Right lobe of liver (tissue), 6 donors: ENCODE measurements around the gene RBM44. TPM values are rescaled to one million over a fixed set of nuclear protein-coding genes. Genes with fewer than 3 reads are reported as not detected.

ENCODE experiments used
- ATAC-seq, 4 donors: fragments of 200-7000 bp; cut with Tn5 transposase; one replicate each; pipeline ENCODE4 v1.9.1; 2020; ENCODE audit warnings: mild to moderate bottlenecking in 4 of 4, moderate library complexity in 4 of 4
- DNase-seq, 3 donors: peaks; one replicate each; pipeline ENCODE4 v3.0.0-alpha.2; 2020
- H3K27ac ChIP-seq, 3 donors: fragments of 200-600 bp; one replicate each; pipeline ENCODE4 v1.8.0; 2022
- H3K27me3 ChIP-seq, 2 donors: fragments of 200-600 bp; one replicate each; pipeline ENCODE4 v1.8.0; 2022
- H3K36me3 ChIP-seq, 4 donors: fragments of 200-600 bp; sonication (generic) in 1 of 4; one replicate each; pipeline versions ENCODE4 v1.5.1 to v1.8.0; 2017 to 2022; ENCODE audit warnings: control low read depth in 1 of 4
- H3K4me1 ChIP-seq, 4 donors: fragments of 200-600 bp; sonication (generic) in 1 of 4; one replicate each; pipeline versions ENCODE4 v1.5.1 to v1.8.0; 2017 to 2022; ENCODE audit warnings: control low read depth in 1 of 4
- H3K4me3 ChIP-seq, 3 donors: fragments of 200-600 bp; one replicate each; pipeline ENCODE4 v1.8.0; 2022
- H3K9me3 ChIP-seq, 4 donors: fragments of 200-600 bp; sonication (generic) in 1 of 4; one replicate each; pipeline versions ENCODE4 v1.5.1 to v1.8.0; 2017 to 2022; ENCODE audit warnings: control low read depth in 1 of 4
- CTCF ChIP-seq, 4 donors: fragments of 200-600 bp in 3 of 4; fragments of 450-650 bp in 1 of 4; IDR thresholded peaks; one replicate each; pipeline versions ENCODE4 v1.5.1 to v1.8.0; 2016 to 2022; ENCODE audit warnings: antibody characterized with exemption in 4 of 4, mild to moderate bottlenecking in 2 of 4
- POLR2A ChIP-seq: fragments of 450-650 bp; IDR thresholded peaks from one replicate; pipeline ENCODE4 v1.6.1; 2017; ENCODE audit warnings: antibody characterized with exemption, mild to moderate bottlenecking
- WGBS: methylation state at CpG from one replicate; pipeline ENCODE4 v1.1.6; 2018; ENCODE audit warnings: low coverage, low lambda C conversion rate; ENCODE audit not compliant: insufficient coverage; ENCODE audit errors: missing lambda C conversion rate; 5-methylcytosine and 5-hydroxymethylcytosine counted together
- intact Hi-C, 2 donors: fragments of 100-400 bp; cut with DNase I; formaldehyde crosslinking; loops; one replicate each; pipeline versions ENCODE4 v1.11.2 to v1.14.1; 2022
- total RNA-seq, 6 experiments: library from RNA; depleted of rRNA in 2 of 6; stranded (reverse); fragments of >200 nt in 2 of 6; fragmentation: NEBNext Ultra II Directional in 3 of 6; extraction: Animal tissue kit (Norgen Biotek cat#: 25700) in 3 of 6; gene quantifications; one replicate each; pipeline versions ENCODE4 v1.1.0 to v1.2.4, GENCODE V29; 2016 to 2023
- donor health status: DM: no; HTN: yes; CAD: no.
- donor health status: DM: no; HTN: no; CAD: no.
- donor health status: DM: no; HTN: no; CAD: no.
- donor health status: DM: no; HTN: yes; CAD: no.
- donor health status: DM: no; HTN: yes; CAD: no.

Gene RBM44
- total RNA-seq, 6 experiments from 2014 or later = 0.07 to 0.92 (median 0.20) TPM

- 100% methylated on average over 1 of the region's 4 CpGs for WGBS
- peaks cover 0 to 53% (median 13%) of the 10 kb centered on the region in 4 donors for H3K4me1 ChIP-seq
- intact Hi-C loops = no loop called here
Observed at GRCh38 chr2:237863102-237863511, 64.5 kb downstream of the RBM44 start.

GRCh38 chr2:237863689-237864443 lies 65.3 kb downstream of the RBM44 start:
- no peaks in the 10 kb centered on the region for H3K9me3 ChIP-seq
- H3K4me3 ChIP-seq = no peak overlapping the region
- ATAC-seq (no peak), DNase-seq (no peak)
- TF ChIP-seq CTCF (IDR thresholded peaks at IDR 0.05) (no peak), POLR2A (no peak)
- intact Hi-C loops = no loop called here
- 90% methylated on average over 6 of the region's 22 CpGs for WGBS
- H3K27me3 ChIP-seq = no peaks in the 10 kb centered on the region
- no peaks in the 10 kb centered on the region for H3K36me3 ChIP-seq
- peaks cover 0 to 51% (median 13%) of the 10 kb centered on the region in 4 donors for H3K4me1 ChIP-seq
- H3K27ac ChIP-seq = peak overlapping the region in 2 of 3 donors; percentile 58 to 88

More at GRCh38 chr2:237863102-237863511, 64.5 kb downstream of the RBM44 start:
- DNase-seq (no peak), ATAC-seq (no peak)
- Histone ChIP-seq H3K36me3 (no peaks in the 10 kb centered on the region), H3K27ac (peak overlapping the region in 2 of 3 donors; percentile 83 to 88), H3K27me3 (no peaks in the 10 kb centered on the region), H3K4me3 (no peak overlapping the region), H3K9me3 (no peaks in the 10 kb centered on the region)
- no peak for TF ChIP-seq CTCF (IDR thresholded peaks at IDR 0.05)
- TF ChIP-seq POLR2A = no peak

- WGBS = 22% methylated on average over 4 of the region's 10 CpGs
- no peak overlapping the region for H3K4me3 ChIP-seq
Observed at GRCh38 chr2:237864444-237864931, 65.9 kb downstream of the RBM44 start.

GRCh38 chr2:237864940-237865622 lies 66.5 kb downstream of the RBM44 start:
- peak overlapping the region in 2 of 3 donors; percentile 33 to 37 for H3K27ac ChIP-seq
- ATAC-seq = peak in 1 of 4 donors; percentile 28

More at GRCh38 chr2:237864444-237864931, 65.9 kb downstream of the RBM44 start:
- Histone ChIP-seq H3K9me3 (no peaks in the 10 kb centered on the region), H3K36me3 (no peaks in the 10 kb centered on the region), H3K4me1 (peaks cover 0 to 48% (median 13%) of the 10 kb centered on the region in 4 donors), H3K27ac (peak overlapping the region in 2 of 3 donors; percentile 55 to 58), H3K27me3 (no peaks in the 10 kb centered on the region)
- intact Hi-C loops = no loop called here
- no peak for TF ChIP-seq POLR2A
- no peak for TF ChIP-seq CTCF (IDR thresholded peaks at IDR 0.05)
- DNase-seq (no peak), ATAC-seq (peak in 3 of 4 donors; percentile 17 to 46 (median 44))

More at GRCh38 chr2:237864940-237865622, 66.5 kb downstream of the RBM44 start:
- no peak for DNase-seq
- peaks cover 0 to 45% (median 13%) of the 10 kb centered on the region in 4 donors for H3K4me1 ChIP-seq
- no peaks in the 10 kb centered on the region for H3K36me3 ChIP-seq
- TF ChIP-seq CTCF (IDR thresholded peaks at IDR 0.05) (no peak), POLR2A (no peak)
- no peaks in the 10 kb centered on the region for H3K27me3 ChIP-seq
- no peaks in the 10 kb centered on the region for H3K9me3 ChIP-seq
- 73% methylated on average over 5 of the region's 9 CpGs for WGBS
- no peak overlapping the region for H3K4me3 ChIP-seq
- intact Hi-C loops = no loop called here
